SJCRH30 (cell line): ENCODE data around the gene PTH2. TPM values are rescaled to one million over a fixed set of nuclear protein-coding genes. Genes with fewer than 3 reads are reported as not detected.
"Not testable (repeated sequence)": the region's sequence is repeated elsewhere in the genome, so short reads cannot be mapped to it uniquely, and the experiment has no call there.

Experiments used
- DNase-seq, 2 experiments: peaks; one replicate each; pipeline ENCODE4 v3.0.0-alpha.2; 2015 to 2020
- H3K27ac ChIP-seq: fragments of 250-450 bp; sonication (Bioruptor Pico); 2 replicates; pipeline ENCODE4 v1.5.1; 2020; ENCODE audit warnings: mild to moderate bottlenecking, moderate library complexity
- H3K27me3 ChIP-seq: fragments of 250-450 bp; sonication (Bioruptor Pico); 2 replicates; pipeline ENCODE4 v1.5.1; 2020; ENCODE audit warnings: mild to moderate bottlenecking, moderate library complexity
- H3K36me3 ChIP-seq: fragments of 250-450 bp; sonication (Bioruptor Pico); 2 replicates; pipeline ENCODE4 v1.5.1; 2020; ENCODE audit warnings: mild to moderate bottlenecking, moderate library complexity
- H3K4me1 ChIP-seq: fragments of 250-450 bp; sonication (Bioruptor Pico); 2 replicates; pipeline ENCODE4 v1.5.1; 2020; ENCODE audit warnings: mild to moderate bottlenecking, moderate library complexity
- H3K4me3 ChIP-seq: fragments of 250-450 bp; sonication (Bioruptor Pico); 2 replicates; pipeline ENCODE4 v1.5.1; 2020; ENCODE audit warnings: mild to moderate bottlenecking, moderate library complexity
- H3K9me3 ChIP-seq: fragments of 250-450 bp; sonication (Bioruptor Pico); replicated peaks from 2 replicates; pipeline ENCODE4 v1.5.1; 2020; ENCODE audit warnings: mild to moderate bottlenecking, moderate library complexity
- total RNA-seq: library from RNA; depleted of rRNA; stranded (reverse); fragments of >200 nt; shearing (Covaris generic); gene quantifications from 2 replicates; pipeline ENCODE4 v1.2.3, GENCODE V29; 2014; rRNA removed

PTH2 gene
- total RNA-seq = not detected in 2 replicates

GRCh38 chr19:49423071-49423984 lies at the start of gene PTH2:
PTH2 (minus strand) TSS chr19:49423441; CDS start chr19:49423339, 102 bp downstream.
- no peak for DNase-seq
- Histone ChIP-seq H3K36me3 (no peaks in the 10 kb centered on the region), H3K27me3 (peaks cover 61% of the 10 kb centered on the region), H3K4me1 (no peaks in the 10 kb centered on the region; the same call in 1 of the 2 replicates), H3K27ac (no peak within 1 kb of the TSS), H3K9me3 (no peaks in the 10 kb centered on the region), H3K4me3 (no peak within 1 kb of the TSS)

- Histone ChIP-seq H3K36me3 (no peaks in the 10 kb centered on the region), H3K4me1 (peaks cover 9% of the 10 kb centered on the region; the same call in 1 of the 2 replicates), H3K27ac (no peak overlapping the region), H3K9me3 (no peaks in the 10 kb centered on the region), H3K4me3 (no peak overlapping the region), H3K27me3 (no peaks in the 10 kb centered on the region)
- no peak for DNase-seq
These were observed 49.7 kb upstream of the PTH2 start for GRCh38 chr19:49472936-49473335.

GRCh38 chr19:49470615-49470978 lies 47.4 kb upstream of the PTH2 start:
- Histone ChIP-seq H3K4me3 (no peak overlapping the region), H3K4me1 (peaks cover 9% of the 10 kb centered on the region; the same call in 1 of the 2 replicates), H3K36me3 (no peaks in the 10 kb centered on the region), H3K27me3 (no peaks in the 10 kb centered on the region), H3K27ac (no peak overlapping the region), H3K9me3 (no peaks in the 10 kb centered on the region)
- no peak for DNase-seq

- no peak overlapping the region for H3K27ac ChIP-seq
- peaks cover 9% of the 10 kb centered on the region; the same call in 1 of the 2 replicates for H3K4me1 ChIP-seq
- no peak for DNase-seq
- H3K27me3 ChIP-seq = no peaks in the 10 kb centered on the region
- H3K9me3 ChIP-seq = no peaks in the 10 kb centered on the region
- H3K4me3 ChIP-seq = no peak overlapping the region
- no peaks in the 10 kb centered on the region for H3K36me3 ChIP-seq
These were observed 46.8 kb upstream of the PTH2 start for GRCh38 chr19:49469828-49470614.

GRCh38 chr19:49468746-49469447 lies 45.7 kb upstream of the PTH2 start:
- Histone ChIP-seq H3K4me3 (no peak overlapping the region), H3K36me3 (no peaks in the 10 kb centered on the region), H3K4me1 (peaks cover 9% of the 10 kb centered on the region; the same call in 1 of the 2 replicates), H3K27ac (no peak overlapping the region), H3K9me3 (no peaks in the 10 kb centered on the region), H3K27me3 (no peaks in the 10 kb centered on the region)
- peak; percentile 85 to 88 for DNase-seq

- no peak overlapping the region for H3K27ac ChIP-seq
These were observed 45.0 kb upstream of the PTH2 start for GRCh38 chr19:49468199-49468598.

GRCh38 chr19:49465371-49465770 lies 42.1 kb upstream of the PTH2 start:
- Histone ChIP-seq H3K27me3 (no peaks in the 10 kb centered on the region), H3K4me1 (peaks cover 9% of the 10 kb centered on the region; the same call in 1 of the 2 replicates), H3K36me3 (no peaks in the 10 kb centered on the region), H3K4me3 (no peak overlapping the region), H3K9me3 (no peaks in the 10 kb centered on the region), H3K27ac (no peak overlapping the region)
- no peak for DNase-seq

More at GRCh38 chr19:49468199-49468598, 45.0 kb upstream of the PTH2 start:
- H3K4me3 ChIP-seq = no peak overlapping the region
- no peaks in the 10 kb centered on the region for H3K27me3 ChIP-seq
- H3K4me1 ChIP-seq = peaks cover 9% of the 10 kb centered on the region; the same call in 1 of the 2 replicates
- no peak for DNase-seq
- no peaks in the 10 kb centered on the region for H3K9me3 ChIP-seq
- H3K36me3 ChIP-seq = no peaks in the 10 kb centered on the region

GRCh38 chr19:49463960-49464740 lies 40.9 kb upstream of the PTH2 start:
- Histone ChIP-seq H3K36me3 (no peaks in the 10 kb centered on the region), H3K9me3 (no peaks in the 10 kb centered on the region), H3K4me1 (peaks cover 5% of the 10 kb centered on the region; the same call in 1 of the 2 replicates), H3K27ac (no peak overlapping the region), H3K27me3 (no peaks in the 10 kb centered on the region), H3K4me3 (no peak overlapping the region)
- DNase-seq = no peak

- Histone ChIP-seq H3K4me1 (no peaks in the 10 kb centered on the region), H3K9me3 (no peaks in the 10 kb centered on the region), H3K27ac (no peak overlapping the region), H3K4me3 (no peak overlapping the region), H3K36me3 (no peaks in the 10 kb centered on the region), H3K27me3 (no peaks in the 10 kb centered on the region)
- no peak for DNase-seq
These were observed 39.3 kb upstream of the PTH2 start for GRCh38 chr19:49462492-49462891.

GRCh38 chr19:49461656-49462055 lies 38.4 kb upstream of the PTH2 start:
- no peaks in the 10 kb centered on the region for H3K9me3 ChIP-seq
- no peaks in the 10 kb centered on the region for H3K36me3 ChIP-seq

GRCh38 chr19:49461130-49461529 lies 37.9 kb upstream of the PTH2 start:
- not testable (repeated sequence) for H3K36me3 ChIP-seq, DNase-seq, H3K27ac ChIP-seq, H3K4me1 ChIP-seq, H3K9me3 ChIP-seq, H3K27me3 ChIP-seq, H3K4me3 ChIP-seq

More at GRCh38 chr19:49461656-49462055, 38.4 kb upstream of the PTH2 start:
- DNase-seq = no peak
- H3K4me3 ChIP-seq = no peak overlapping the region
- no peaks in the 10 kb centered on the region for H3K4me1 ChIP-seq
- H3K27ac ChIP-seq = no peak overlapping the region
- no peaks in the 10 kb centered on the region for H3K27me3 ChIP-seq

GRCh38 chr19:49459388-49459787 lies 36.1 kb upstream of the PTH2 start:
- no peaks in the 10 kb centered on the region for H3K36me3 ChIP-seq
- no peak overlapping the region for H3K27ac ChIP-seq
- H3K4me1 ChIP-seq = no peaks in the 10 kb centered on the region
- H3K9me3 ChIP-seq = no peaks in the 10 kb centered on the region
- DNase-seq = no peak
- no peak overlapping the region for H3K4me3 ChIP-seq
- H3K27me3 ChIP-seq = no peaks in the 10 kb centered on the region

GRCh38 chr19:49458567-49458903 lies 35.3 kb upstream of the PTH2 start:
- no peak for DNase-seq
- no peaks in the 10 kb centered on the region for H3K36me3 ChIP-seq
- H3K4me3 ChIP-seq = no peak overlapping the region
- no peaks in the 10 kb centered on the region; the same call in 1 of the 2 replicates for H3K4me1 ChIP-seq
- no peaks in the 10 kb centered on the region for H3K9me3 ChIP-seq
- no peak overlapping the region for H3K27ac ChIP-seq
- no peaks in the 10 kb centered on the region for H3K27me3 ChIP-seq

GRCh38 chr19:49456326-49456725 lies 33.1 kb upstream of the PTH2 start:
- Histone ChIP-seq H3K27ac (no peak overlapping the region), H3K27me3 (no peaks in the 10 kb centered on the region)

More at GRCh38 chr19:49456326-49456725, 33.1 kb upstream of the PTH2 start:
- DNase-seq = no peak
- Histone ChIP-seq H3K4me3 (no peak overlapping the region), H3K36me3 (no peaks in the 10 kb centered on the region), H3K4me1 (no peaks in the 10 kb centered on the region; the same call in 1 of the 2 replicates), H3K9me3 (no peaks in the 10 kb centered on the region)
